Neural crest cell (in vitro differentiated cells): ENCODE measurements around the gene GSKIP. TPM values are rescaled to one million over a fixed set of nuclear protein-coding genes. Genes with fewer than 3 reads are reported as not detected.

Source experiments
- DNase-seq: peaks from one replicate; pipeline ENCODE4 v3.0.0; 2021; ENCODE audit warnings: low read depth, mixed read lengths, low spot score
- H3K27ac Mint-ChIP-seq: one replicate; pipeline ENCODE4 v1.8.0; 2021; ENCODE audit warnings: mild to moderate bottlenecking, mixed read lengths; ENCODE audit not compliant: unreplicated experiment
- H3K27me3 Mint-ChIP-seq: 2 replicates; pipeline ENCODE4 v1.8.0; 2021; ENCODE audit warnings: low read depth, mild to moderate bottlenecking, mixed read lengths
- H3K36me3 Mint-ChIP-seq: 2 replicates; pipeline ENCODE4 v1.8.0; 2021; ENCODE audit warnings: low read depth, mild to moderate bottlenecking, mixed read lengths
- H3K4me1 Mint-ChIP-seq: 2 replicates; pipeline ENCODE4 v1.8.0; 2021; ENCODE audit warnings: mixed read lengths
- H3K4me3 Mint-ChIP-seq: one replicate; pipeline ENCODE4 v1.8.0; 2021; ENCODE audit warnings: mild to moderate bottlenecking, mixed read lengths
- H3K9me3 Mint-ChIP-seq: 2 replicates; pipeline ENCODE4 v1.8.0; 2021; ENCODE audit warnings: mixed read lengths
- CTCF ChIP-seq: fragments of 200-600 bp; sonication (generic); conservative IDR thresholded peaks from 2 replicates; pipeline ENCODE4 v1.5.0; 2021; ENCODE audit warnings: antibody characterized with exemption, mild to moderate bottlenecking
- total RNA-seq: library from RNA; stranded (reverse); gene quantifications from 2 replicates; pipeline ENCODE4 v1.2.1, GENCODE V29; 2021

Gene GSKIP
- total RNA-seq, 1 donor from 2014 or later: 29.4 TPM

GRCh38 chr14:96409701-96410100 is 46.4 kb downstream of the GSKIP start:
- no peaks in the 10 kb centered on the region for H3K27me3 Mint-ChIP-seq
- TF ChIP-seq CTCF: no peak
- DNase-seq: no peak
- no peak overlapping the region for H3K27ac Mint-ChIP-seq
- no peak overlapping the region for H3K4me3 Mint-ChIP-seq
- no peaks in the 10 kb centered on the region for H3K9me3 Mint-ChIP-seq
- H3K36me3 Mint-ChIP-seq: peaks cover 2% of the 10 kb centered on the region
- H3K4me1 Mint-ChIP-seq: peaks cover 5% of the 10 kb centered on the region

- no peaks in the 10 kb centered on the region for H3K27me3 Mint-ChIP-seq
- no peak for TF ChIP-seq CTCF
- H3K9me3 Mint-ChIP-seq: no peaks in the 10 kb centered on the region
- H3K36me3 Mint-ChIP-seq: peaks cover 2% of the 10 kb centered on the region
- H3K4me3 Mint-ChIP-seq: no peak overlapping the region
- no peak overlapping the region for H3K27ac Mint-ChIP-seq
- DNase-seq: no peak
- peaks cover 5% of the 10 kb centered on the region for H3K4me1 Mint-ChIP-seq
Observed at GRCh38 chr14:96410119-96410518, 46.8 kb downstream of the GSKIP start.

GRCh38 chr14:96413526-96413925 is 50.2 kb downstream of the GSKIP start:
- no peak for DNase-seq
- no peak overlapping the region for H3K27ac Mint-ChIP-seq
- no peak for TF ChIP-seq CTCF
- H3K4me3 Mint-ChIP-seq: no peak overlapping the region
- H3K4me1 Mint-ChIP-seq: peaks cover 13% of the 10 kb centered on the region
- H3K27me3 Mint-ChIP-seq: no peaks in the 10 kb centered on the region
- H3K9me3 Mint-ChIP-seq: no peaks in the 10 kb centered on the region
- peaks cover 2% of the 10 kb centered on the region for H3K36me3 Mint-ChIP-seq

GRCh38 chr14:96415559-96415958 is 52.2 kb downstream of the GSKIP start:
- Mint-ChIP-seq H3K4me1 (peaks cover 13% of the 10 kb centered on the region), H3K36me3 (no peaks in the 10 kb centered on the region), H3K27ac (no peak overlapping the region), H3K9me3 (no peaks in the 10 kb centered on the region), H3K4me3 (no peak overlapping the region), H3K27me3 (no peaks in the 10 kb centered on the region)
- no peak for DNase-seq
- no peak for TF ChIP-seq CTCF

GRCh38 chr14:96416292-96416691 is 53.0 kb downstream of the GSKIP start:
- H3K4me1 Mint-ChIP-seq: peaks cover 13% of the 10 kb centered on the region
- DNase-seq: no peak
- no peak for TF ChIP-seq CTCF
- H3K4me3 Mint-ChIP-seq: no peak overlapping the region
- no peaks in the 10 kb centered on the region for H3K9me3 Mint-ChIP-seq
- H3K27me3 Mint-ChIP-seq: no peaks in the 10 kb centered on the region
- H3K27ac Mint-ChIP-seq: peak overlapping the region; percentile 62
- no peaks in the 10 kb centered on the region for H3K36me3 Mint-ChIP-seq

GRCh38 chr14:96417254-96417653 is 53.9 kb downstream of the GSKIP start:
- Mint-ChIP-seq H3K4me1 (peaks cover 19% of the 10 kb centered on the region), H3K36me3 (no peaks in the 10 kb centered on the region), H3K9me3 (no peaks in the 10 kb centered on the region), H3K27me3 (no peaks in the 10 kb centered on the region), H3K27ac (no peak overlapping the region), H3K4me3 (no peak overlapping the region)
- no peak for TF ChIP-seq CTCF
- no peak for DNase-seq
